NCI-H2171 treated with DMSO at 0.1 percent for 48 hours (cell line): Measurements from ENCODE around the gene HEPN1.

Experiments used
- DNase-seq: peaks from one replicate; lab custom pipeline; 2025; lab: John Stamatoyannopoulos, UW

HEPN1 gene

GRCh38 chr11:124884869-124885479 is 34.1 kb upstream of the HEPN1 start:
- DNase-seq: no peak

GRCh38 chr11:124886476-124886875 is 32.6 kb upstream of the HEPN1 start:
- no peak for DNase-seq

GRCh38 chr11:124886978-124887666 is 31.9 kb upstream of the HEPN1 start:
- DNase-seq: no peak

GRCh38 chr11:124887667-124888013 is 31.4 kb upstream of the HEPN1 start:
- no peak for DNase-seq

- no peak for DNase-seq
Observed at GRCh38 chr11:124889191-124890091, 29.6 kb upstream of the HEPN1 start.

GRCh38 chr11:124890151-124890550 is 28.9 kb upstream of the HEPN1 start:
- no peak for DNase-seq

- no peak for DNase-seq
Observed at GRCh38 chr11:124890683-124891372, 28.2 kb upstream of the HEPN1 start.

GRCh38 chr11:124891373-124891861 is 27.6 kb upstream of the HEPN1 start:
- DNase-seq: no peak

GRCh38 chr11:124892146-124892545 is 26.9 kb upstream of the HEPN1 start:
- DNase-seq: no peak

GRCh38 chr11:124892750-124893454 is 26.1 kb upstream of the HEPN1 start:
- no peak for DNase-seq

GRCh38 chr11:124893781-124894401 is 25.2 kb upstream of the HEPN1 start:
- no peak for DNase-seq

- DNase-seq: no peak
Observed at GRCh38 chr11:124894606-124895430, 24.2 kb upstream of the HEPN1 start.

- DNase-seq: no peak
Observed at GRCh38 chr11:124895471-124895971, 23.5 kb upstream of the HEPN1 start.

GRCh38 chr11:124896071-124896750 is 22.8 kb upstream of the HEPN1 start:
- DNase-seq: no peak

GRCh38 chr11:124896821-124897391 is 22.1 kb upstream of the HEPN1 start:
- no peak for DNase-seq

GRCh38 chr11:124897674-124898262 is 21.3 kb upstream of the HEPN1 start, which contains the start of gene ROBO4:
Gene ROBO4, minus strand, starts transcription at chr11:124897865. Its CDS starts 70 bp downstream, at chr11:124897795.
- no peak for DNase-seq

GRCh38 chr11:124898263-124898680 is 20.8 kb upstream of the HEPN1 start:
- DNase-seq: no peak

GRCh38 chr11:124898711-124899110 is 20.3 kb upstream of the HEPN1 start:
- no peak for DNase-seq
